H1 (cell line): ENCODE data around the gene MEIS2. TPM values are rescaled to one million over a fixed set of nuclear protein-coding genes. Genes with fewer than 3 reads are reported as not detected.

Source experiments
- CTCF ChIA-PET: fragments of 300-600 bp; sonication (Branson Sonifier 250); formaldehyde crosslinking; loops from one replicate; lab custom pipeline; 2021; ENCODE audit not compliant: partially characterized antibody; lab: Charles Lee
- POLR2A ChIA-PET: fragments of 300-600 bp; sonication (Branson Sonifier 250); formaldehyde crosslinking; loops from one replicate; lab custom pipeline; 2021; ENCODE audit warnings: inconsistent platforms; ENCODE audit not compliant: partially characterized antibody; lab: Charles Lee
- DNase-seq, 2 experiments: peaks; one replicate each; pipeline versions ENCODE4 v3.0.0 to v3.0.0-alpha.2; 2010 to 2022; ENCODE audit warnings: low spot score in 2 of 2, low read depth in 1 of 2, mixed read lengths in 1 of 2
- FAIRE-seq: peaks from 2 replicates; lab custom pipeline; 2011; peaks lifted over from hg19 to GRCh38; lab: Jason Lieb, UNC
- H2AFZ ChIP-seq: 2 replicates; pipeline ENCODE4 v1.8.1; 2012; ENCODE audit warnings: low read length, inconsistent platforms
- H2AK5ac ChIP-seq: 2 replicates; pipeline ENCODE4 v1.6.1; 2013; ENCODE audit warnings: low read depth, low read length
- H2BK120ac ChIP-seq: replicated peaks from 2 replicates; pipeline ENCODE3; 2013; ENCODE audit warnings: low read depth, low read length, inconsistent platforms
- H2BK12ac ChIP-seq: 2 replicates; pipeline ENCODE4 v1.6.1; 2013; ENCODE audit warnings: low read depth, low read length
- H2BK15ac ChIP-seq: 2 replicates; pipeline ENCODE4 v1.6.1; 2013; ENCODE audit warnings: low read length
- H2BK20ac ChIP-seq: 2 replicates; pipeline ENCODE4 v1.6.1; 2013; ENCODE audit warnings: low read length
- H2BK5ac ChIP-seq: 2 replicates; pipeline ENCODE4 v1.6.1; 2013; ENCODE audit warnings: low read depth, low read length
- H3K14ac ChIP-seq: 2 replicates; pipeline ENCODE4 v1.6.1; 2013; ENCODE audit warnings: inconsistent platforms; ENCODE audit not compliant: insufficient read length
- H3K18ac ChIP-seq: 2 replicates; pipeline ENCODE4 v1.6.1; 2013; ENCODE audit warnings: low read length; ENCODE audit errors: extremely low read depth
- H3K23ac ChIP-seq: 2 replicates; pipeline ENCODE4 v1.6.1; 2013; ENCODE audit warnings: inconsistent platforms; ENCODE audit not compliant: insufficient read length
- H3K23me2 ChIP-seq: 2 replicates; pipeline ENCODE4 v1.6.1; 2013; ENCODE audit warnings: low read depth, low read length
- H3K27ac ChIP-seq: 2 replicates; pipeline ENCODE4 v1.6.1; 2011; ENCODE audit warnings: low read depth, low read length, inconsistent platforms
- H3K27me3 ChIP-seq, 4 experiments: replicated peaks in 1 of 4; 1 replicate in 1 of 4; 2 replicates in 3 of 4; pipeline versions ENCODE4 v1.6.1 to v1.8.1; 2011 to 2013; ENCODE audit warnings: low read length in 3 of 4, mild to moderate bottlenecking in 3 of 4, inconsistent platforms in 2 of 4, mixed read lengths in 2 of 4, moderate library complexity in 1 of 4; ENCODE audit not compliant: control insufficient read depth in 3 of 4, insufficient read depth in 3 of 4; ENCODE audit errors: extremely low read depth in 1 of 4
- H3K36me3 ChIP-seq, 4 experiments: 2 replicates each; pipeline versions ENCODE4 v1.6.1 to v1.8.1; 2011 to 2013; ENCODE audit warnings: mild to moderate bottlenecking in 4 of 4, low read length in 3 of 4, moderate library complexity in 2 of 4, control low read depth in 1 of 4, inconsistent platforms in 1 of 4; ENCODE audit not compliant: insufficient read depth in 4 of 4, control insufficient read depth in 2 of 4
- H3K4ac ChIP-seq: replicated peaks from 2 replicates; pipeline ENCODE3; 2013; ENCODE audit warnings: low read length, low read depth, mixed read lengths, inconsistent platforms; ENCODE audit not compliant: insufficient read length
- H3K4me1 ChIP-seq, 4 experiments: replicated peaks in 1 of 4; 1 replicate in 1 of 4; 2 replicates in 3 of 4; pipeline versions ENCODE4 v1.6.1 to v1.8.1; 2011 to 2013; ENCODE audit warnings: low read length in 3 of 4, inconsistent platforms in 2 of 4, mixed read lengths in 1 of 4; ENCODE audit not compliant: insufficient read depth in 4 of 4, control insufficient read depth in 3 of 4
- H3K4me2 ChIP-seq, 2 experiments: 2 replicates each; pipeline versions ENCODE4 v1.6.1 to v1.8.1; 2011 to 2013; ENCODE audit warnings: low read depth in 2 of 2, low read length in 2 of 2, control low read depth in 1 of 2, inconsistent platforms in 1 of 2, mild to moderate bottlenecking in 1 of 2; ENCODE audit not compliant: insufficient read depth in 1 of 2
- H3K4me3 ChIP-seq, 4 experiments: fragments of 200-600, 300-600 bp in 1 of 4; sonication (generic), shearing (Covaris generic), sonication (Bioruptor Twin) in 1 of 4; 2 replicates each; pipeline versions ENCODE4 v1.5.1 to v1.8.1; 2011 to 2016; ENCODE audit warnings: low read length in 4 of 4, low read depth in 3 of 4, control low read depth in 2 of 4, inconsistent platforms in 2 of 4, mild to moderate bottlenecking in 2 of 4, mixed read lengths in 1 of 4, moderate library complexity in 1 of 4; ENCODE audit not compliant: insufficient read depth in 2 of 4; ENCODE audit errors: extremely low read depth in 1 of 4
- H3K56ac ChIP-seq: replicated peaks from 2 replicates; pipeline ENCODE3; 2013; ENCODE audit warnings: low read depth, mild to moderate bottlenecking, mixed read lengths, low read length, inconsistent platforms; ENCODE audit not compliant: insufficient read length
- H3K79me1 ChIP-seq: 2 replicates; pipeline ENCODE4 v1.6.1; 2013; ENCODE audit warnings: low read depth, low read length, control low read depth
- H3K79me2 ChIP-seq, 2 experiments: 2 replicates each; pipeline versions ENCODE4 v1.6.1 to v1.8.1; 2012 to 2013; ENCODE audit warnings: low read length in 2 of 2, mild to moderate bottlenecking in 2 of 2, inconsistent platforms in 1 of 2; ENCODE audit not compliant: insufficient read depth in 2 of 2, control insufficient read depth in 1 of 2
- H3K9ac ChIP-seq, 4 experiments: replicated peaks in 1 of 4; 1 replicate in 1 of 4; 2 replicates in 3 of 4; pipeline versions ENCODE4 v1.6.1 to v1.8.1; 2011 to 2013; ENCODE audit warnings: low read depth in 3 of 4, low read length in 3 of 4, control low read depth in 2 of 4, mild to moderate bottlenecking in 2 of 4, moderate library complexity in 2 of 4, inconsistent platforms in 1 of 4; ENCODE audit errors: extremely low read depth in 1 of 4
- H3K9me3 ChIP-seq, 2 experiments: 2 replicates each; pipeline versions ENCODE4 v1.6.1 to v1.8.1; 2012 to 2013; ENCODE audit warnings: mild to moderate bottlenecking in 2 of 2, moderate library complexity in 2 of 2, control low read depth in 1 of 2, inconsistent platforms in 1 of 2, low read depth in 1 of 2, low read length in 1 of 2, mixed read lengths in 1 of 2; ENCODE audit not compliant: insufficient read depth in 2 of 2
- H4K20me1 ChIP-seq, 2 experiments: replicated peaks in 1 of 2; 2 replicates each; pipeline versions ENCODE3 to v1.8.1; 2011 to 2013; ENCODE audit warnings: inconsistent platforms in 2 of 2, low read length in 2 of 2, mild to moderate bottlenecking in 1 of 2; ENCODE audit not compliant: insufficient read depth in 2 of 2, control insufficient read depth in 1 of 2
- H4K5ac ChIP-seq: 2 replicates; pipeline ENCODE4 v1.6.1; 2013; ENCODE audit warnings: low read length, low read depth, mixed read lengths, inconsistent platforms; ENCODE audit not compliant: insufficient read length
- H4K8ac ChIP-seq: 2 replicates; pipeline ENCODE4 v1.8.0; 2013; ENCODE audit warnings: mild to moderate bottlenecking, moderate library complexity, low read length, inconsistent platforms; ENCODE audit not compliant: insufficient read depth; ENCODE audit errors: extremely low read depth
- H4K91ac ChIP-seq: replicated peaks from 2 replicates; pipeline ENCODE3; 2013; ENCODE audit warnings: low read length, mixed read lengths, inconsistent platforms; ENCODE audit not compliant: insufficient read length
- CBX8 ChIP-seq: fragments of 300-800, 300-1000 bp; sonication (generic); IDR thresholded peaks from 2 replicates; pipeline ENCODE4 v1.7.1; 2016; ENCODE audit warnings: low read depth, low read length, borderline replicate concordance
- CTBP2 ChIP-seq: IDR thresholded peaks from 2 replicates; pipeline ENCODE4 v1.7.0; 2011; ENCODE audit warnings: borderline replicate concordance, mild to moderate bottlenecking, moderate library complexity, mixed read lengths, low read length; ENCODE audit not compliant: insufficient read depth, insufficient read length
- EGR1 ChIP-seq: IDR thresholded peaks from 2 replicates; pipeline ENCODE4 v1.6.1; 2011; ENCODE audit warnings: low read depth, low read length, borderline replicate concordance
- GABPA ChIP-seq: IDR thresholded peaks from 2 replicates; pipeline ENCODE4 v1.6.1; 2011; ENCODE audit warnings: mild to moderate bottlenecking, low read length, moderate library complexity, borderline replicate concordance; ENCODE audit not compliant: insufficient read depth
- POLR2AphosphoS5 ChIP-seq: IDR thresholded peaks from 2 replicates; pipeline ENCODE4 v1.6.1; 2011; ENCODE audit warnings: low read depth, low read length
- RBBP5 ChIP-seq: IDR thresholded peaks from 2 replicates; pipeline ENCODE4 v1.7.1; 2012; ENCODE audit warnings: low read depth, mild to moderate bottlenecking, inconsistent platforms, low read length, moderate library complexity, borderline replicate concordance
- RFX5 ChIP-seq: IDR thresholded peaks from 2 replicates; pipeline ENCODE4 v1.6.1; 2011; ENCODE audit warnings: low read depth, low read length, improper control_type of control experiment, borderline replicate concordance
- RNF2 ChIP-seq: fragments of 200-900, 300-1000 bp; sonication (generic); IDR thresholded peaks from 2 replicates; pipeline ENCODE4 v1.7.1; 2016; ENCODE audit warnings: borderline replicate concordance, low read depth, mild to moderate bottlenecking, antibody characterized with exemption, low read length; ENCODE audit not compliant: poor library complexity, severe bottlenecking; ENCODE audit errors: missing control alignments
- RXRA ChIP-seq: IDR thresholded peaks from 2 replicates; pipeline ENCODE4 v1.6.1; 2011; ENCODE audit warnings: low read depth, mild to moderate bottlenecking, low read length, moderate library complexity; ENCODE audit not compliant: insufficient read depth
- SAP30 ChIP-seq: fragments of 300-600 bp; sonication (generic); IDR thresholded peaks from 2 replicates; pipeline ENCODE4 v1.7.1; 2012; ENCODE audit warnings: low read length, moderate library complexity, mild to moderate bottlenecking, inconsistent platforms; ENCODE audit not compliant: insufficient read depth, insufficient replicate concordance
- SP1 ChIP-seq: IDR thresholded peaks from 2 replicates; pipeline ENCODE4 v1.6.1; 2011; ENCODE audit warnings: low read depth, low read length
- TAF1 ChIP-seq: IDR thresholded peaks from 2 replicates; pipeline ENCODE4 v1.6.1; 2011; ENCODE audit warnings: mild to moderate bottlenecking, low read depth, low read length
- ZNF274 ChIP-seq: IDR thresholded peaks from 2 replicates; pipeline ENCODE4 v1.7.0; 2012; ENCODE audit warnings: low read length, borderline replicate concordance; ENCODE audit errors: extremely low read depth
- WGBS, 2 experiments: shearing (Covaris generic) in 1 of 2; methylation state at CpG; one replicate each; pipeline versions ENCODE4 v1.1.6 to v1.1.7; 2013 to 2015; ENCODE audit warnings: low lambda C conversion rate in 2 of 2, mixed read lengths in 2 of 2, inconsistent platforms in 1 of 2, low coverage in 1 of 2, missing lambda C conversion rate in 1 of 2; ENCODE audit not compliant: insufficient replicate concordance in 2 of 2, insufficient coverage in 1 of 2, insufficient read length in 1 of 2; ENCODE audit errors: extremely low coverage in 1 of 2, missing lambda C conversion rate in 1 of 2; 5-methylcytosine and 5-hydroxymethylcytosine counted together
- polyA plus RNA-seq, 7 experiments: library from polyadenylated mRNA; depleted of rRNA in 3 of 7; stranded (reverse) in 5 of 7; unstranded in 2 of 7; fragments of >200 nt in 5 of 7; fragments of 200-250 nt in 2 of 7; gene quantifications; 1 replicate in 5 of 7; 2 replicates in 1 of 7; 4 replicates in 1 of 7; pipeline versions ENCODE4 v1.2.1 to v1.2.3, GENCODE V29; 2011 to 2013; ENCODE audit warnings: missing spikeins in 2 of 7, mixed read lengths in 2 of 7
- total RNA-seq: library from RNA; stranded (reverse); fragmentation: NEBNext Ultra II Directional; extraction: Animal tissue kit (Norgen Biotek cat#: 25700); gene quantifications from 2 replicates; pipeline ENCODE4 v1.2.1, GENCODE V29; 2021

The MEIS2 gene
- total and polyA plus RNA-seq, 2 of the 8 experiments (the other 6 are each of a cell fraction or from before 2014, with no cell fraction given) = 0.22 to 1.2 TPM

DNA sequence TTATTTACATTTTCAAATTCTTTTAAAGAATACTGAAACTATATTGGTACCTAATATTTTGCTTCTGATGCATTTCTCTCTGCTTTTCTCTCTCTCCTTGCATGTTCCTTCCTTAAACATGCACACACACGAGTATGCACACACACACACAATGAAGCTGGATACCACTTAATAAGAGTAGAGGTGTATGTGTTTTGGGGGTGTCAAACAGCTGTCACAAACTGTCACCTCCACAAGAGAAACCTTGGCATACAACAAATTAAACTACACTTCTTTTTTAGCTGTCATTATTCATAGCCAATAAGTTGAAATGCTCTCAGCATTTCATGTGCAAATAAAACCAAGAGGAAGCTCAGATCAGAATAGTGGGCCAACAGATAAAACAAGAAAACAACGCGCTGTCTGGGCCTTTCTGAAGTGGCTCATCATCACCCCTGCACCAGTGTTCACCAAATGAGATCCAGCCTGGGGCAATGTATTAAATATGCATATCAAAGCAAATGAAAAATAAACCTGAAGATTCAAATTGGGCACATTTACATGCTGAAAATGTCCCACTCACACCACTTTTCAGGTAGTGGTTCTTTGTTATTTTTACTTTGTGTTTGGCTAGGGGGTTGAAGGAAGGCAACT lies 9.7 kb downstream of the MEIS2 start:
- Histone ChIP-seq H2BK12ac (no peak overlapping the region), H4K5ac (no peak overlapping the region), H3K4me3 (no peak overlapping the region), H3K4me2 (no peak overlapping the region), H3K27me3 (peaks cover 12 to 30% (median 22%) of the 10 kb centered on the region in 4 experiments), H3K23me2 (peaks cover 8% of the 10 kb centered on the region; the same call in 1 of the 2 replicates), H2BK20ac (no peak overlapping the region), H2BK15ac (no peak overlapping the region), H2AFZ (no peak overlapping the region), H3K27ac (no peak overlapping the region), H3K18ac (no peak overlapping the region), H3K36me3 (no peaks in the 10 kb centered on the region), H3K9ac (no peak overlapping the region), H3K56ac (no peak overlapping the region), H3K14ac (no peak overlapping the region), H3K23ac (no peak overlapping the region), H4K8ac (no peak overlapping the region), H2BK120ac (no peak overlapping the region), H3K4ac (no peak overlapping the region), H4K91ac (no peak overlapping the region), H2BK5ac (no peak overlapping the region), H2AK5ac (no peak overlapping the region), H3K79me1 (no peaks in the 10 kb centered on the region), H3K79me2 (no peaks in the 10 kb centered on the region), H3K4me1 (peaks cover 12 to 21% (median 17%) of the 10 kb centered on the region in 4 experiments; a peak in 6 of 7 replicates), H4K20me1 (no peaks in the 10 kb centered on the region), H3K9me3 (no peaks in the 10 kb centered on the region)
- CTCF ChIA-PET = interaction anchor here (0.8 kb wide), 1 partner anchor 21 kb away, joined by 3 read pairs; no protein-coding TSS in a partner anchor
- POLR2A ChIA-PET = no interaction called here
- DNase-seq (no peak), FAIRE-seq (no peak)
- WGBS, 2 experiments = 57% methylated on average over 3 of the region's 3 CpGs; no CpG with 5 or more reads in 1 of the 2 experiments
- no peak for TF ChIP-seq RXRA
- no peak for TF ChIP-seq ZNF274
- TF ChIP-seq GABPA = no peak
- TF ChIP-seq RFX5 = no peak
- no peak for TF ChIP-seq CBX8
- no peak for TF ChIP-seq POLR2AphosphoS5
- TF ChIP-seq TAF1 = no peak
- no peak for TF ChIP-seq RBBP5
- no peak for TF ChIP-seq CTBP2
- TF ChIP-seq EGR1 = no peak
- TF ChIP-seq SP1 = no peak
- TF ChIP-seq RNF2 = no peak
- TF ChIP-seq SAP30 = no peak
